Loucy (cell line): ENCODE measurements around the gene GRK1.

Source experiments
- H2AFZ ChIP-seq: fragments of 200-600 bp; sonication (generic); 2 replicates; pipeline ENCODE4 v1.6.0; 2016; ENCODE audit warnings: antibody characterized with exemption, mild to moderate bottlenecking, low read length, moderate library complexity
- H3F3A ChIP-seq: fragments of 200-600 bp; 2 replicates; pipeline ENCODE4 v1.6.0; 2016; ENCODE audit warnings: antibody characterized with exemption, low read depth, mild to moderate bottlenecking
- H3K27me3 ChIP-seq: fragments of 200-600 bp; sonication (generic); 2 replicates; pipeline ENCODE4 v1.6.1; 2014; ENCODE audit warnings: low read length, mild to moderate bottlenecking; ENCODE audit not compliant: insufficient read depth, poor library complexity, severe bottlenecking
- H3K36me3 ChIP-seq: fragments of 200-600 bp; sonication (generic); 2 replicates; pipeline ENCODE4 v1.6.1; 2016; ENCODE audit warnings: low read length; ENCODE audit not compliant: insufficient read depth
- H3K4me1 ChIP-seq: fragments of 200-600 bp; sonication (generic); 2 replicates; pipeline ENCODE4 v1.5.1; 2014; ENCODE audit warnings: low read length, mild to moderate bottlenecking; ENCODE audit not compliant: insufficient read depth, poor library complexity, severe bottlenecking
- H3K4me2 ChIP-seq: fragments of 200-600 bp; sonication (generic); 2 replicates; pipeline ENCODE4 v1.6.0; 2014; ENCODE audit warnings: antibody characterized with exemption, low read length, low read depth, mild to moderate bottlenecking; ENCODE audit not compliant: poor library complexity, severe bottlenecking
- H3K4me3 ChIP-seq: fragments of 200-600 bp; sonication (generic); 2 replicates; pipeline ENCODE4 v1.5.1; 2014; ENCODE audit warnings: low read length, mild to moderate bottlenecking, mixed read lengths; ENCODE audit not compliant: poor library complexity, severe bottlenecking
- H3K79me2 ChIP-seq: fragments of 200-600 bp; sonication (generic); 2 replicates; pipeline ENCODE4 v1.6.1; 2014; ENCODE audit warnings: low read length; ENCODE audit not compliant: insufficient read depth
- H3K9ac ChIP-seq: fragments of 200-600 bp; sonication (generic); 2 replicates; pipeline ENCODE4 v1.6.0; 2014; ENCODE audit warnings: mild to moderate bottlenecking, low read depth, low read length, moderate library complexity; ENCODE audit not compliant: poor library complexity, severe bottlenecking
- H3K9me2 ChIP-seq: fragments of 200-600 bp; sonication (generic); replicated peaks from 2 replicates; pipeline ENCODE4 v1.6.1; 2016; ENCODE audit warnings: low read depth, low read length, mixed read lengths
- H3K9me3 ChIP-seq: fragments of 200-600 bp; sonication (generic); 2 replicates; pipeline ENCODE4 v1.6.1; 2014; ENCODE audit warnings: mild to moderate bottlenecking, antibody characterized with exemption, low read length, low read depth; ENCODE audit not compliant: insufficient read depth
- H4K20me1 ChIP-seq: fragments of 200-600 bp; sonication (generic); 2 replicates; pipeline ENCODE4 v1.6.0; 2014; ENCODE audit warnings: antibody characterized with exemption, low read length, mild to moderate bottlenecking; ENCODE audit not compliant: insufficient read depth, poor library complexity, severe bottlenecking
- CTCF ChIP-seq: fragments of 200-600 bp; sonication (generic); conservative IDR thresholded peaks from 2 replicates; pipeline ENCODE4 v1.5.1; 2014; ENCODE audit warnings: mild to moderate bottlenecking, antibody characterized with exemption, low read length
- EZH2phosphoT487 ChIP-seq: fragments of 200-600 bp; IDR thresholded peaks from 2 replicates; pipeline ENCODE4 v1.6.1; 2018; ENCODE audit warnings: antibody characterized with exemption, mild to moderate bottlenecking, moderate library complexity, borderline replicate concordance

GRK1 gene

GRCh38 chr13:113636266-113636963 is 30.6 kb upstream of the GRK1 start:
- Histone ChIP-seq H3K36me3 (no peaks in the 10 kb centered on the region), H3F3A (no peaks in the 10 kb centered on the region), H3K9me2 (no peaks in the 10 kb centered on the region), H2AFZ (no peak overlapping the region), H3K9me3 (no peaks in the 10 kb centered on the region), H3K4me1 (no peaks in the 10 kb centered on the region), H3K79me2 (no peaks in the 10 kb centered on the region), H3K9ac (no peak overlapping the region), H3K4me3 (no peak overlapping the region), H3K27me3 (no peaks in the 10 kb centered on the region), H3K4me2 (no peak overlapping the region), H4K20me1 (no peaks in the 10 kb centered on the region)
- TF ChIP-seq EZH2phosphoT487, result no peak

- Histone ChIP-seq H4K20me1 (no peaks in the 10 kb centered on the region), H3K36me3 (no peaks in the 10 kb centered on the region), H3K9me3 (no peaks in the 10 kb centered on the region), H2AFZ (no peak overlapping the region), H3K27me3 (no peaks in the 10 kb centered on the region), H3K4me1 (no peaks in the 10 kb centered on the region), H3K9ac (no peak overlapping the region), H3K79me2 (no peaks in the 10 kb centered on the region), H3K4me2 (no peak overlapping the region), H3F3A (no peaks in the 10 kb centered on the region), H3K9me2 (no peaks in the 10 kb centered on the region), H3K4me3 (no peak overlapping the region)
- TF ChIP-seq EZH2phosphoT487 (no peak), CTCF (no peak)
These were observed 29.5 kb upstream of the GRK1 start for GRCh38 chr13:113637262-113638160.

- TF ChIP-seq CTCF (no peak), EZH2phosphoT487 (no peak)
- Histone ChIP-seq H3K4me3 (no peak overlapping the region), H3F3A (no peaks in the 10 kb centered on the region), H3K4me1 (no peaks in the 10 kb centered on the region), H3K4me2 (no peak overlapping the region), H2AFZ (no peak overlapping the region), H3K79me2 (no peaks in the 10 kb centered on the region), H3K27me3 (no peaks in the 10 kb centered on the region), H3K9me2 (no peaks in the 10 kb centered on the region), H3K36me3 (no peaks in the 10 kb centered on the region), H3K9me3 (no peaks in the 10 kb centered on the region), H3K9ac (no peak overlapping the region), H4K20me1 (no peaks in the 10 kb centered on the region)
These were observed 28.8 kb upstream of the GRK1 start for GRCh38 chr13:113638173-113638746.
